Endodermal cell (in vitro differentiated cells): Measurements from ENCODE around the gene ADAMTS17. TPM values are rescaled to one million over a fixed set of nuclear protein-coding genes. Genes with fewer than 3 reads are reported as not detected.

Experiments
- DNase-seq: peaks from one replicate; pipeline ENCODE4 v3.0.0-alpha.2; 2017
- H3K27ac ChIP-seq: 2 replicates; pipeline ENCODE4 v1.5.1; 2013; ENCODE audit warnings: mild to moderate bottlenecking, low read depth, low read length, moderate library complexity
- H3K27me3 ChIP-seq: 2 replicates; pipeline ENCODE4 v1.6.1; 2013; ENCODE audit warnings: mild to moderate bottlenecking, low read length, moderate library complexity; ENCODE audit not compliant: insufficient read depth, control insufficient read depth, poor library complexity, severe bottlenecking
- H3K36me3 ChIP-seq: 2 replicates; pipeline ENCODE4 v1.7.0; 2013; ENCODE audit warnings: mild to moderate bottlenecking, low read length, moderate library complexity; ENCODE audit not compliant: control insufficient read depth, insufficient read depth
- H3K4me1 ChIP-seq: one replicate; pipeline ENCODE4 v1.7.0; 2013; ENCODE audit warnings: low read length; ENCODE audit not compliant: control insufficient read depth, insufficient read depth
- H3K4me3 ChIP-seq: 2 replicates; pipeline ENCODE4 v1.5.1; 2013; ENCODE audit warnings: mild to moderate bottlenecking, low read length, moderate library complexity
- H3K9ac ChIP-seq: 2 replicates; pipeline ENCODE4 v1.6.1; 2013; ENCODE audit warnings: mild to moderate bottlenecking, low read length, moderate library complexity; ENCODE audit not compliant: poor library complexity, severe bottlenecking; ENCODE audit errors: extremely low read depth
- H3K9me3 ChIP-seq: 2 replicates; pipeline ENCODE4 v1.6.1; 2013; ENCODE audit warnings: mild to moderate bottlenecking, low read length, moderate library complexity; ENCODE audit not compliant: control insufficient read depth
- H3K27ac Mint-ChIP-seq: 2 replicates; pipeline ENCODE4 v1.8.0; 2020; ENCODE audit warnings: mixed read lengths
- H3K27me3 Mint-ChIP-seq: 2 replicates; pipeline ENCODE4 v1.8.0; 2021; ENCODE audit warnings: mild to moderate bottlenecking, mixed read lengths; ENCODE audit not compliant: insufficient read depth
- H3K36me3 Mint-ChIP-seq: 2 replicates; pipeline ENCODE4 v1.8.0; 2020; ENCODE audit warnings: low read depth, mixed read lengths
- H3K4me1 Mint-ChIP-seq: 2 replicates; pipeline ENCODE4 v1.8.0; 2020; ENCODE audit warnings: mixed read lengths
- H3K4me3 Mint-ChIP-seq: 2 replicates; pipeline ENCODE4 v1.8.0; 2020; ENCODE audit warnings: mild to moderate bottlenecking, moderate library complexity, mixed read lengths
- H3K9me3 Mint-ChIP-seq: 2 replicates; pipeline ENCODE4 v1.8.0; 2020; ENCODE audit warnings: mild to moderate bottlenecking, mixed read lengths
- WGBS, 2 experiments: methylation state at CpG; one replicate each; pipeline versions ENCODE4 v1.1.5 to v1.1.7; 2013; ENCODE audit warnings: missing lambda C conversion rate in 2 of 2, mixed read lengths in 1 of 2; ENCODE audit not compliant: insufficient coverage in 1 of 2, insufficient read length in 1 of 2; 5-methylcytosine and 5-hydroxymethylcytosine counted together
- total RNA-seq, 2 donors: library from RNA; stranded (reverse); fragmentation: NEBNext Ultra II Directional in 1 of 2; extraction: Animal tissue kit (Norgen Biotek cat#: 25700) in 1 of 2; gene quantifications; 2 replicates in 1 of 2; 3 replicates in 1 of 2; pipeline ENCODE4 v1.2.1, GENCODE V29; 2021
- TF ChIP-seq, protein P1 (sequence below): fragments of 200-600 bp; sonication (generic); conservative IDR thresholded peaks from 2 replicates; pipeline ENCODE4 v1.5.0; 2021; ENCODE audit warnings: antibody characterized with exemption, mild to moderate bottlenecking

ADAMTS17 gene
- total RNA-seq, 2 donors from 2014 or later = 0.82 to 2.3 TPM

- H3K9me3 ChIP-seq = no peaks in the 10 kb centered on the region
Observed at GRCh38 chr15:100281096-100281917, 60.5 kb downstream of the ADAMTS17 start.

GRCh38 chr15:100279849-100280248, 61.9 kb downstream of the ADAMTS17 start:
- Histone ChIP-seq H3K9me3 (no peaks in the 10 kb centered on the region), H3K4me1 (no peaks in the 10 kb centered on the region), H3K27me3 (no peaks in the 10 kb centered on the region), H3K4me3 (no peak overlapping the region), H3K9ac (no peak overlapping the region), H3K36me3 (no peaks in the 10 kb centered on the region), H3K27ac (no peak overlapping the region)
- no peaks in the 10 kb centered on the region for H3K36me3 Mint-ChIP-seq
- H3K4me1 Mint-ChIP-seq = no peaks in the 10 kb centered on the region
- no peaks in the 10 kb centered on the region for H3K27me3 Mint-ChIP-seq
- 76 to 83% methylated on average over 2 of the region's 2 CpGs for WGBS, 2 experiments
- no peak overlapping the region for H3K27ac Mint-ChIP-seq
- TF ChIP-seq, protein P1, sequence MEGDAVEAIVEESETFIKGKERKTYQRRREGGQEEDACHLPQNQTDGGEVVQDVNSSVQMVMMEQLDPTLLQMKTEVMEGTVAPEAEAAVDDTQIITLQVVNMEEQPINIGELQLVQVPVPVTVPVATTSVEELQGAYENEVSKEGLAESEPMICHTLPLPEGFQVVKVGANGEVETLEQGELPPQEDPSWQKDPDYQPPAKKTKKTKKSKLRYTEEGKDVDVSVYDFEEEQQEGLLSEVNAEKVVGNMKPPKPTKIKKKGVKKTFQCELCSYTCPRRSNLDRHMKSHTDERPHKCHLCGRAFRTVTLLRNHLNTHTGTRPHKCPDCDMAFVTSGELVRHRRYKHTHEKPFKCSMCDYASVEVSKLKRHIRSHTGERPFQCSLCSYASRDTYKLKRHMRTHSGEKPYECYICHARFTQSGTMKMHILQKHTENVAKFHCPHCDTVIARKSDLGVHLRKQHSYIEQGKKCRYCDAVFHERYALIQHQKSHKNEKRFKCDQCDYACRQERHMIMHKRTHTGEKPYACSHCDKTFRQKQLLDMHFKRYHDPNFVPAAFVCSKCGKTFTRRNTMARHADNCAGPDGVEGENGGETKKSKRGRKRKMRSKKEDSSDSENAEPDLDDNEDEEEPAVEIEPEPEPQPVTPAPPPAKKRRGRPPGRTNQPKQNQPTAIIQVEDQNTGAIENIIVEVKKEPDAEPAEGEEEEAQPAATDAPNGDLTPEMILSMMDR = no peak
- DNase-seq = no peak
- no peaks in the 10 kb centered on the region for H3K9me3 Mint-ChIP-seq
- no peak overlapping the region for H3K4me3 Mint-ChIP-seq

More at GRCh38 chr15:100281096-100281917, 60.5 kb downstream of the ADAMTS17 start:
- no peaks in the 10 kb centered on the region for H3K4me1 Mint-ChIP-seq
- no peak for DNase-seq
- no peaks in the 10 kb centered on the region for H3K36me3 ChIP-seq
- H3K27ac Mint-ChIP-seq = no peak overlapping the region
- no peaks in the 10 kb centered on the region for H3K36me3 Mint-ChIP-seq
- no peaks in the 10 kb centered on the region for H3K27me3 ChIP-seq
- TF ChIP-seq, protein P1 = no peak
- no peaks in the 10 kb centered on the region for H3K9me3 Mint-ChIP-seq
- no peaks in the 10 kb centered on the region for H3K27me3 Mint-ChIP-seq
- 93 to 98% methylated on average over 12 to 30 of the region's 30 CpGs for WGBS, 2 experiments
- H3K4me1 ChIP-seq = no peaks in the 10 kb centered on the region
- H3K4me3 ChIP-seq = no peak overlapping the region
- no peak overlapping the region for H3K27ac ChIP-seq
- no peak overlapping the region for H3K4me3 Mint-ChIP-seq
- no peak overlapping the region for H3K9ac ChIP-seq

GRCh38 chr15:100279446-100279845, 62.3 kb downstream of the ADAMTS17 start:
- TF ChIP-seq, protein P1 = no peak
- Histone ChIP-seq H3K9ac (no peak overlapping the region), H3K4me1 (no peaks in the 10 kb centered on the region), H3K27me3 (no peaks in the 10 kb centered on the region), H3K36me3 (no peaks in the 10 kb centered on the region), H3K27ac (no peak overlapping the region), H3K9me3 (no peaks in the 10 kb centered on the region), H3K4me3 (no peak overlapping the region)
- 92 to 94% methylated on average over 7 of the region's 7 CpGs for WGBS, 2 experiments
- DNase-seq = no peak
- Mint-ChIP-seq H3K27me3 (no peaks in the 10 kb centered on the region), H3K27ac (no peak overlapping the region), H3K9me3 (no peaks in the 10 kb centered on the region), H3K36me3 (no peaks in the 10 kb centered on the region), H3K4me1 (no peaks in the 10 kb centered on the region), H3K4me3 (no peak overlapping the region)
